Measurements from ENCODE around the gene TENM3.

GRCh38 chr4:182620111-182620980 is 377.1 kb downstream of the TENM3 start:
- TF ChIP-seq CTCF (IDR thresholded peaks at IDR 0.05; ENCODE audit: low read length) (no peak), EZH2phosphoT487 (IDR thresholded peaks at IDR 0.05; ENCODE audit: low read length) (no peak), EZH2 (optimal IDR thresholded peaks at IDR 0.05; ENCODE audit: low read depth, low read length) (no peak)

Data from MM.1S (cell line).